Activated CD8-positive, alpha-beta T cell treated with anti-CD3 and anti-CD28 coated beads for 36 hours (primary cell): ENCODE results near the gene NSUN7. TPM values are rescaled to one million over a fixed set of nuclear protein-coding genes. Genes with fewer than 3 reads are reported as not detected.
"Not testable (repeated sequence)": the region's sequence is repeated elsewhere in the genome, so short reads cannot be mapped to it uniquely, and the experiment has no call there.

Experiments used
- ATAC-seq: fragments of 200-7000 bp; cut with Tn5 transposase; one replicate; pipeline ENCODE4 v1.10.0; 2021; ENCODE audit warnings: mild to moderate bottlenecking, moderate library complexity
- CTCF ChIA-PET: fragments of 350-600 bp; sonication (Branson Sonifier 250); formaldehyde crosslinking; loops from one replicate; lab custom pipeline; 2021; ENCODE audit warnings: antibody characterized with exemption; lab: Charles Lee
- POLR2A ChIA-PET: fragments of 350-600 bp; sonication (Branson Sonifier 250); formaldehyde crosslinking; loops from one replicate; lab custom pipeline; 2021; ENCODE audit warnings: antibody characterized with exemption; lab: Charles Lee
- DNase-seq: peaks from one replicate; pipeline ENCODE4 v3.0.0-alpha.2; 2020
- H3K27ac Mint-ChIP-seq: one replicate; pipeline ENCODE4 v1.8.0; 2021; ENCODE audit warnings: mild to moderate bottlenecking, mixed read lengths
- H3K27me3 Mint-ChIP-seq: one replicate; pipeline ENCODE4 v1.8.0; 2021; ENCODE audit warnings: mixed read lengths
- H3K36me3 Mint-ChIP-seq: one replicate; pipeline ENCODE4 v1.8.0; 2021; ENCODE audit warnings: low read depth, mixed read lengths
- H3K4me1 Mint-ChIP-seq: one replicate; pipeline ENCODE4 v1.8.0; 2021; ENCODE audit warnings: low read depth, mixed read lengths
- H3K4me3 Mint-ChIP-seq: one replicate; pipeline ENCODE4 v1.8.0; 2021; ENCODE audit warnings: mild to moderate bottlenecking, moderate library complexity, mixed read lengths
- H3K9me3 Mint-ChIP-seq: one replicate; pipeline ENCODE4 v1.8.0; 2021; ENCODE audit warnings: mixed read lengths
- CTCF ChIP-seq: fragments of 200-600 bp; IDR thresholded peaks from one replicate; pipeline ENCODE4 v1.8.0; 2022; ENCODE audit warnings: antibody characterized with exemption, mild to moderate bottlenecking
- intact Hi-C: fragments of 100-400 bp; cut with micrococcal nuclease; formaldehyde crosslinking; loops from one replicate; pipeline ENCODE4 v1.10.0; 2022
- total RNA-seq, 2 experiments: library from RNA; stranded (reverse); gene quantifications; one replicate each; pipeline ENCODE4 v1.2.3, GENCODE V29; 2021

Gene NSUN7
- total RNA-seq, 2 experiments from 2014 or later = 0.20 to 0.22 TPM

GRCh38 chr4:40804598-40804997 is 54.8 kb downstream of the NSUN7 start:
- no peak for TF ChIP-seq CTCF
- Mint-ChIP-seq H3K27ac (no peak overlapping the region), H3K36me3 (no peaks in the 10 kb centered on the region), H3K4me3 (no peak overlapping the region), H3K27me3 (peaks cover 2% of the 10 kb centered on the region), H3K4me1 (no peaks in the 10 kb centered on the region), H3K9me3 (no peaks in the 10 kb centered on the region)
- ATAC-seq (no peak), DNase-seq (no peak)
- ChIA-PET POLR2A (no interaction called here), CTCF (no interaction called here)
- intact Hi-C loops = no loop called here

- H3K27ac Mint-ChIP-seq = no peak overlapping the region
- ChIA-PET POLR2A (no interaction called here), CTCF (no interaction called here)
- ATAC-seq (no peak), DNase-seq (no peak)
- H3K4me1 Mint-ChIP-seq = no peaks in the 10 kb centered on the region
- no peaks in the 10 kb centered on the region for H3K36me3 Mint-ChIP-seq
- no peak overlapping the region for H3K4me3 Mint-ChIP-seq
- no peaks in the 10 kb centered on the region for H3K9me3 Mint-ChIP-seq
- intact Hi-C loops = no loop called here
- H3K27me3 Mint-ChIP-seq = no peaks in the 10 kb centered on the region
- no peak for TF ChIP-seq CTCF
These were observed 59.2 kb downstream of the NSUN7 start for GRCh38 chr4:40808926-40809457.

GRCh38 chr4:40811956-40812355 is 62.2 kb downstream of the NSUN7 start:
- no peak overlapping the region for H3K4me3 Mint-ChIP-seq
- CTCF ChIA-PET = interaction anchor here (1.9 kb wide), 1 partner anchor 29 kb away, joined by 7 read pairs; no protein-coding TSS in a partner anchor
- intact Hi-C loops = no loop called here

GRCh38 chr4:40812386-40812785 is 62.6 kb downstream of the NSUN7 start:
- Mint-ChIP-seq H3K9me3 (no peaks in the 10 kb centered on the region), H3K27me3 (no peaks in the 10 kb centered on the region), H3K4me3 (no peak overlapping the region), H3K27ac (no peak overlapping the region), H3K4me1 (no peaks in the 10 kb centered on the region), H3K36me3 (no peaks in the 10 kb centered on the region)
- no peak for TF ChIP-seq CTCF
- CTCF ChIA-PET = interaction anchor here (1.9 kb wide), 1 partner anchor 28 kb away, joined by 7 read pairs; no protein-coding TSS in a partner anchor
- no peak for ATAC-seq
- DNase-seq = no peak
- POLR2A ChIA-PET = no interaction called here
- intact Hi-C loops = no loop called here

More at GRCh38 chr4:40811956-40812355, 62.2 kb downstream of the NSUN7 start:
- no peak for TF ChIP-seq CTCF
- DNase-seq (no peak), ATAC-seq (no peak)
- POLR2A ChIA-PET = no interaction called here
- no peaks in the 10 kb centered on the region for H3K4me1 Mint-ChIP-seq
- H3K27me3 Mint-ChIP-seq = no peaks in the 10 kb centered on the region
- no peak overlapping the region for H3K27ac Mint-ChIP-seq
- no peaks in the 10 kb centered on the region for H3K9me3 Mint-ChIP-seq
- H3K36me3 Mint-ChIP-seq = no peaks in the 10 kb centered on the region

- no peak for ATAC-seq
- TF ChIP-seq CTCF = no peak
- no peak overlapping the region for H3K4me3 Mint-ChIP-seq
- intact Hi-C loops = no loop called here
- no peak for DNase-seq
- CTCF ChIA-PET = interaction anchor here (1.9 kb wide), 1 partner anchor 28 kb away, joined by 7 read pairs; no protein-coding TSS in a partner anchor
- H3K27me3 Mint-ChIP-seq = no peaks in the 10 kb centered on the region
- H3K9me3 Mint-ChIP-seq = no peaks in the 10 kb centered on the region
- no peaks in the 10 kb centered on the region for H3K36me3 Mint-ChIP-seq
- H3K27ac Mint-ChIP-seq = no peak overlapping the region
- POLR2A ChIA-PET = no interaction called here
- H3K4me1 Mint-ChIP-seq = no peaks in the 10 kb centered on the region
These were observed 63.1 kb downstream of the NSUN7 start for GRCh38 chr4:40812856-40813255.

- H3K36me3 Mint-ChIP-seq, CTCF ChIA-PET, H3K4me3 Mint-ChIP-seq, DNase-seq, H3K27ac Mint-ChIP-seq, intact Hi-C loops, POLR2A ChIA-PET, H3K4me1 Mint-ChIP-seq, ATAC-seq, H3K27me3 Mint-ChIP-seq, H3K9me3 Mint-ChIP-seq: not testable (repeated sequence)
These were observed 67.4 kb downstream of the NSUN7 start for GRCh38 chr4:40817157-40817556.
